ENCODE results near the gene MCU. TPM values are rescaled to one million over a fixed set of nuclear protein-coding genes. Genes with fewer than 3 reads are reported as not detected.

The MCU gene
- total RNA-seq, 4 donors from 2014 or later = 14.1 to 18.1 (median 15.8) TPM

- TF ChIP-seq CTCF (IDR thresholded peaks at IDR 0.05; ENCODE audit: low read depth) = no peak
Observed at GRCh38 chr10:72654720-72655119, 37.2 kb upstream of the MCU start.

- no peak for TF ChIP-seq CTCF (IDR thresholded peaks at IDR 0.05; ENCODE audit: low read depth)
Observed at GRCh38 chr10:72658696-72659400, 33.1 kb upstream of the MCU start.

- no peak for TF ChIP-seq CTCF (IDR thresholded peaks at IDR 0.05; ENCODE audit: low read depth)
Observed at GRCh38 chr10:72659694-72660093, 32.2 kb upstream of the MCU start.

GRCh38 chr10:72660220-72660619 lies 31.7 kb upstream of the MCU start:
- TF ChIP-seq CTCF (IDR thresholded peaks at IDR 0.05; ENCODE audit: low read depth) = no peak

- no peak for TF ChIP-seq CTCF (IDR thresholded peaks at IDR 0.05; ENCODE audit: low read depth)
Observed at GRCh38 chr10:72661431-72661830, 30.5 kb upstream of the MCU start.

- TF ChIP-seq CTCF (IDR thresholded peaks at IDR 0.05; ENCODE audit: low read depth) = no peak
Observed at GRCh38 chr10:72663971-72664370, 28.0 kb upstream of the MCU start.

- TF ChIP-seq CTCF (IDR thresholded peaks at IDR 0.05; ENCODE audit: low read depth) = no peak
Observed at GRCh38 chr10:72665925-72666324, 26.0 kb upstream of the MCU start.

Measured in subcutaneous adipose tissue (tissue), 4 donors.